ENCODE data around the gene SHROOM1.

DNA sequence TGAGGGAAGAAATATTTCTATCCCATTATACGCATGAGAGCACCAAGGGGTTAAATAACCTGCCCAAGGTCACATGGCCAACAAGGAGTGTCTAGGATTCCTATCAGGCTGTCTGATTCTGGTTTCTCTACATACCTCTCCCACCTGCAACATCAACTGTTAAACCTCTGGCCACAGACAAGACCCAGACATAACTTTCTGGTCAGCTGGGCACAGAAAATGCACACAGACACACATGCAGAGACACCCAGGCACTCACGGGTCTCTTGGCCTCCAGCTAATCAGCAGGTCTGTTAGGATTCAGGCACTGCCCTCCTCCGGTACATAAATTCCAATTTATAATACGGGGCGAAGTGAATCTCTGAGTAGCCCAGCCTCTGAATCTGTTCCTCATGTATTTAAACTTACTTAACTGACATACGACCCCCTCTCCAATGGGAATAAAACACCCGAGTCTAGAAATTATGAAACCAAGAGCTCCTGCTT is 54.9 kb downstream of the SHROOM1 start:
- TF ChIP-seq CTCF (IDR thresholded peaks at IDR 0.05) (no peak), EP300 (IDR thresholded peaks at IDR 0.05) (no peak), POLR2A (IDR thresholded peaks at IDR 0.05) (no peak), POLR2AphosphoS5 (IDR thresholded peaks at IDR 0.05) (no peak)
